Ectodermal cell (in vitro differentiated cells): ENCODE measurements around the gene ROR1.
"Not testable (repeated sequence)": the region's sequence is repeated elsewhere in the genome, so short reads cannot be mapped to it uniquely, and the experiment has no call there.

ENCODE experiments used
- H3K27ac ChIP-seq: 2 replicates; pipeline ENCODE4 v1.7.0; 2013; ENCODE audit warnings: mild to moderate bottlenecking, low read depth, low read length; ENCODE audit not compliant: insufficient read depth, poor library complexity, severe bottlenecking
- H3K27me3 ChIP-seq: 2 replicates; pipeline ENCODE4 v1.7.0; 2013; ENCODE audit warnings: mild to moderate bottlenecking, low read length; ENCODE audit not compliant: insufficient read depth, control insufficient read depth, poor library complexity, severe bottlenecking
- H3K36me3 ChIP-seq: one replicate; pipeline ENCODE4 v1.7.0; 2013; ENCODE audit warnings: low read length; ENCODE audit not compliant: control insufficient read depth, insufficient read depth
- H3K4me1 ChIP-seq: one replicate; pipeline ENCODE4 v1.7.0; 2013; ENCODE audit warnings: low read length; ENCODE audit not compliant: control insufficient read depth, insufficient read depth
- H3K4me3 ChIP-seq: 2 replicates; pipeline ENCODE4 v1.7.0; 2013; ENCODE audit warnings: low read depth, low read length, control low read depth; ENCODE audit not compliant: insufficient read depth
- H3K9me3 ChIP-seq: 2 replicates; pipeline ENCODE4 v1.7.0; 2013; ENCODE audit warnings: mild to moderate bottlenecking, low read length, moderate library complexity; ENCODE audit not compliant: control insufficient read depth
- WGBS, 2 experiments: methylation state at CpG; one replicate each; pipeline ENCODE4 v1.1.7; 2013; ENCODE audit warnings: missing lambda C conversion rate in 2 of 2; 5-methylcytosine and 5-hydroxymethylcytosine counted together

ROR1 gene

DNA sequence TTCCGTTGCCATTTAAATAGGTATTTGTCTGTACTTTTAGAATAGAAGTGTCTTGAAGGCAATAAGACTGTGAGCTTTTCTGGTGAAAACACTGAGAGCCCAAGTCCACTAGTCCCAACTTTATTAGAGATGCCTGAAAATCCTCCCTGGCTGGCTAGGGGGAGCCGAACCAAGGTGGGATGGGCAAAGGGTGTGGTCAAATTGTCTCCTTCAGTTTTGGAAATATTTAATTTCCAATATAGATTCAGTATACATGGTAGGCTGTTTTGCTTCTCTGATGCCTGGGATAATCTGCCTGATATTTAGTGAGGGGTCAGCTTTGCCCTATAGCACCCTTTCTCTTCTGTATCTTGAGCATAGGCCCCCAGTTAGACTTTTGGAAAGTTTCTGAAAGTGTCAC, 3.5 kb downstream of the ROR1 start:
- Histone ChIP-seq H3K4me1 (peaks cover 66% of the 10 kb centered on the region), H3K9me3 (no peaks in the 10 kb centered on the region), H3K36me3 (no peaks in the 10 kb centered on the region), H3K4me3 (peak overlapping the region; percentile 90), H3K27me3 (no peaks in the 10 kb centered on the region), H3K27ac (no peak overlapping the region)
- WGBS, 2 experiments = 47 to 53% methylated on average over 1 to 2 of the region's 2 CpGs

DNA sequence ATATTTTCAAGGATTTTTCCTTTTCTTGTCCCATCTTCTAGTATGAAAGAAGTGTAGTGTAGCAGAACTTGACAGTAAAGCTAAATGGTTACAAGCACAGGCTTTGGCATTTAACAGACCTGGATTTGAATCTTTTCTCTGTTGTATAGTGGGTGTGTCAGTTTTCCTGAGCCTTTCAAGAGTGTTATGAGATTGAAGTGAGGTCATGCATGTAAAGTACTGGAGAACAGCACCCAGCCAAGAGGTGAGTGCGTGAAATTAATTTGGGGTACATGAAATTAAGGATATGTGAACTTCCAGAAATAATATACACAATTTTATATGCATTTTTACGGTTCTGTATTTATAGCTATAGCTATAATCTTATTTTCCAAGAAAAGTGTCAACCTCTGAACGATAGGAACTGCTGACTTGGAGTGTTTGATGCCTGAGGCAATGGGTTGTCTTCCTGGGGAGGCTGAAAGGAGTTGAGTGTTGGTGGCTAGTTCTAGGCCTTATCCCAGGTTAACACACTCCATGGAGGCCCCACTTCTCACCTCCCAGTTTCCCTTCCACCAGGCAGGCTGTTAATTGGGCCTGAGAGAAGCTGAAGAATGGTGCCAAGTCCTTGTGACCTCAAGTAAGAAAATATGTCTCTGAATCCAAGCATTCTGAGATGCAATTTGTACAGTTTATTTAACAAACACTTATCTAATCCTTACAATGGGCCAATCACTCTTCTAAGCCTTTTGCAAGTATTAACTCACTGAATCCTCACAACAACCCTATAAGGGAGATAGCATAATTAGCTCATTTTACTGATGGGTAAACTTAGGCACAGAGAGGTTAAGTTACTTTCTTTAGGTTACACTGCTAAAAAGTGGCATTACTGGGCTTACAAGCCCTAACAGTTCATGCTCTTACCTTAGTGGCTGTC, 4.4 kb downstream of the ROR1 start:
- no peaks in the 10 kb centered on the region for H3K36me3 ChIP-seq
- no peaks in the 10 kb centered on the region for H3K9me3 ChIP-seq
- no peaks in the 10 kb centered on the region for H3K27me3 ChIP-seq
- H3K27ac ChIP-seq = no peak overlapping the region
- 63 to 81% methylated on average over 1 to 3 of the region's 3 CpGs for WGBS, 2 experiments
- H3K4me1 ChIP-seq = peaks cover 68% of the 10 kb centered on the region
- H3K4me3 ChIP-seq = no peak overlapping the region

DNA sequence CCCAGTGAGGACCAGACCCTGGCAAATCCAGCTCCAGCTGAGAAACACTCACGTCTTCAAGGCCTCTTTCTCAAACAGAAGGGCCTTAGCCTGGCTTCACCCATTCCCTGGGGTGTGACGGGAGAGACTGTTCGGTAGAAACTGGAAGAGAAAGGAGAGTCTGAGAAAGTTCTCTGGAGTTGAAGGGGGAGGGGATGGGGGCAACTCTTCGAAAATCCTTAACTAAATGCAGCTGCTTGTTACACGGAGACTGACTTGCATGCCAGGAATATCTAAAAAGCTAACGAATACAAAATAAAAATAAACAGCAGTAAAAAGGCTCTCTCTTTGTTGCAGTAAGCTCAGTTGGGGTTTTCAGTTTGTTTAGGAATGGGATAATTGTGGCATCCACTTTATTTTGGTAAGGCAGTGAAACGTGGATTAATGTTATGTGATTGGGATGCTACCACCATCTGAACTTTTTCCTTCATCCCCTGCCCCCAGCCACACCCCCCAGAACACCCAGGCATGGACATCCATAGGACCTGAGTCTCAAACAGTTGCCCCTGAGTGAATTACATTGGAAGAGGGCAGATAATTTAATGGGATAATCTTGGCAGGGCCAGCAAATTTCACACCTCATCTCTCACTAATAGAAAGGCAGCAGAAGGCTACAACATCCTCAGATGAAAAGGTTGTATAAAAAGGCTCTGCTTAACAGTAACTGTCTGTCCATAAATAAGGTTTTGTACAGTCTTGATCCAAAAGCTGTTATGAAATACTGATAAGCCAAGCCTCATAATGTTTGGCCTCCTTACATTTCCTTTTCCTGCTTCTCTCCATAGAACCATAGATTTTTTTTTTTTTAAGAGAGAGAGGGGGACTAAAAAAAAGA, 5.8 kb downstream of the ROR1 start:
- peak overlapping the region; percentile 38 for H3K27ac ChIP-seq
- no peaks in the 10 kb centered on the region for H3K9me3 ChIP-seq
- H3K27me3 ChIP-seq = no peaks in the 10 kb centered on the region
- H3K4me1 ChIP-seq = peaks cover 79% of the 10 kb centered on the region
- 7 to 19% methylated on average over 6 to 7 of the region's 7 CpGs for WGBS, 2 experiments
- H3K36me3 ChIP-seq = no peaks in the 10 kb centered on the region
- no peak overlapping the region for H3K4me3 ChIP-seq

DNA sequence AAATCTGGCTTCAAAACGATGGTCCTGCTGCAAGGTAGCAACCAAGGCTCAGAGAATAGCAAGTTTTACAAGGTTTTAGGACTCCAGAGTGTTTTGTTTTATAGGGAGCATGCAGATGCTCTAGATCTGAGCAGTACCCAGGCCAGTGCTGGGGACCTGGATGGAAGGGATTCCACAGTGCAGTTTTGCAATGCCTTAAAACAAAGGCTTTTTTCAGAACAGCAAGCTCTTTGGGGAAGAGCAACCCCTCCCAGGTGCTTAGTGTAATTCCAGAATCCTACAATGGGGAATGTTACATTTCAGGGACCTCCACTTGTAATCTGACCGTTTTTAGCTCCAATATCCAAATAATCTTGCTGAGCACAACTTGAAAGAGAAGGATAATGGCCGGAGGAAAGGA, 6.7 kb downstream of the ROR1 start:
- Histone ChIP-seq H3K9me3 (no peaks in the 10 kb centered on the region), H3K4me3 (no peak overlapping the region), H3K36me3 (no peaks in the 10 kb centered on the region), H3K27ac (peak overlapping the region; percentile 53), H3K4me1 (peaks cover 82% of the 10 kb centered on the region), H3K27me3 (no peaks in the 10 kb centered on the region)
- WGBS, 2 experiments = 10 to 14% methylated on average over 3 of the region's 3 CpGs

DNA sequence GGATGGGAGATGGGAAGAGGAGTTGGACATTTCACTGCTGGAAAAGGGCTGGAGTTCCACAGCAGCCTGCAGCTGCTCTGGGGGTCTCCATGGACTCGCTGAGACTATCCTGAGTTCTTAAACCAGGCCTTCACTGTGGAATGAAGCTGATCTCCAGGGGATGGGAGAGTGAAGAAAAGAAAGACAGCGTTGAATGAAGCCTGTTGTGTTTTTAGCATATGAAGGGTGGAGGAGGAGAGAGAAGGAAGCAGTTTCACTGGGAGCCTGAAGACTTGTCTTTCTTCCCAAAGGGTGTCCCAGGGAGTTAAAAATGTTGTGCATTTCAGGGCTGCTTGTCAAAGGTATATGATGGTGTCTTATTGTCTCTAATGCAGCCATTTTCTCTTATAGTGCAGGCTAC, 9.2 kb downstream of the ROR1 start:
- Histone ChIP-seq H3K4me1 (peaks cover 80% of the 10 kb centered on the region), H3K4me3 (no peak overlapping the region), H3K27ac (peak overlapping the region; percentile 69), H3K27me3 (no peaks in the 10 kb centered on the region), H3K9me3 (no peaks in the 10 kb centered on the region), H3K36me3 (no peaks in the 10 kb centered on the region)
- WGBS, 2 experiments = 4 to 6% methylated on average over 2 of the region's 2 CpGs

DNA sequence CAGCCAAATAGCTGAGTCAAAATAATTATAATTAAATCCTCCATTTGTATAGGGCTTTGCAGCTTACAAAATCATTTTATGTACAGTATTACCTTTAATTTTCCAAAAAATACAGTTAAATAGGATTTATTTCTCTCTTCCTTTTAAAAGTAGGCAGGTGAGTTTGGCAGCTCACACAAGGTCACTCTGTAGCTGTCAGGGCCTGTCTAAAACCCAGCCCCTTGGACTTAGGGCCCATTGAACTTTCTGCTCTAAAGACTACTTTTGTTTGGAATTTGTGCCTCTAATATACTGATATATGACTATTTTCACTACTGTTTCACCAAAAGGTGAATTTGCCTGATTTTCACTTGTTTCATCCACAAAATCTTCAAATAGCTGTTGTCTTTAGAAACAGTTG, 10.3 kb downstream of the ROR1 start:
- H3K4me1 ChIP-seq = peaks cover 77% of the 10 kb centered on the region
- no peaks in the 10 kb centered on the region for H3K9me3 ChIP-seq
- no peak overlapping the region for H3K4me3 ChIP-seq

DNA sequence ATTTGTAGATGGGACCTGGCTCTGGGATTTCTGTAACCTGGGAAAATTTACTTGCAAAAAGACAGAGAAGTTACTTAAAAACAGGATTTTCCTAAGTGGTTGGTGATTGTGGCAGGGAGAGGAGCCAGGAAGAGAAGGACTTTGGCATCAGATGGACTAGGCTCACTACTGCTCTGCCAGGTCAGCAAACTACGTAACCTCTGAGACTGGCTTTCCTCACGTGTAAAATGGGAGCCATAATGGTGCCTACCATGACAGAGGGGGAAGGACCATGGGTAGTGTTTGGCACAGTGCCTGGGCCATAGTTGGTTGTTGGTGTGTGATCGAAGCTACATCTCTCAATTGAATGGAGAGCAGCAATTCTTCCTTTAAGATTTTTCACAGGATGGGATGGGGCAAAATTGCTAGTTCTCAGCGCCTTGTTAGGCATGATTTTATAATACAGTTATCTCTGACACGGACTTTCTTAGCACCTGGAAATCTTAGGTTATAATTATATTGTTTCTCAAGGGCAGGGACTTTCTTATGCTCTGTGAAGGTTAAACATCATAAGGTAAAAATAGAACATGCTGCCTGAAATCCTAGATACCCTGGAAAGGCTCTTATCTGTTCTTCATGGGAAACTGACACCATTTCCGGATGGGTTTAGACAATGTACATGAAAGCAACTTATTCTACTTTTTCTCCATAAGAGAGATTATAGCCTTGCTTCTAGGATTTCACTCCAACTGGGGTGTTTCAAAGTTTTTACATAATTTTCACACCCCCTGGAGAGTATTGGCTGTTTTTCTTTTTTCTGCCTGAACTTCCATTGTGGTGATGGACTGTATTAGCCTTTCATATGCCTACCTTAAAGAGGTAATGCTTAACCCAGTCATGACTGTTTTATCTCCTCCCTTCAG, 10.9 kb downstream of the ROR1 start:
- 89 to 91% methylated on average over 6 of the region's 6 CpGs for WGBS, 2 experiments
- Histone ChIP-seq H3K27ac (no peak overlapping the region), H3K4me1 (peaks cover 77% of the 10 kb centered on the region)

More for the DNA sequence above, 10.3 kb downstream of the ROR1 start:
- H3K27ac ChIP-seq = no peak overlapping the region
- no peaks in the 10 kb centered on the region for H3K27me3 ChIP-seq
- no peaks in the 10 kb centered on the region for H3K36me3 ChIP-seq

DNA sequence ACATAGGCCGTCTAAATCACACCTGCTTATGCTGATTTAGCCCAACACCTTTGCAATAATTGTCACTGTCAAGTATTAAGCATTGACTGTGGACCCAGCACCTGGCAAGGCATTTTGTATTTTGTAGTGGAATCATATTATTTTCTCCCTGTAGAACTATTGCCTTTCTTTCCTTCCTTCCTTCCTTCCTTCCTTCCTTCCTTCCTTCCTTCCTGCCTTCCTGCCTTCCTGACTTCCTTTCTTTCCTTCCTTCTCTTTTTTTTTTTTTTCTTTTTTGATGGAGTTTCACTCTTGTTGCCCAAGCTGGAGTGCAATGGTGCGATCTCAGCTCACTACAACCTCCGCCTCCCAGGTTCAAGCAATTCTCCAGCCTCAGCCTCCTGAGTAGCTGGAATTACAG, 13.5 kb downstream of the ROR1 start:
- peaks cover 75% of the 10 kb centered on the region for H3K4me1 ChIP-seq
- peak overlapping the region; percentile 12 for H3K27ac ChIP-seq
- not testable (repeated sequence) for H3K4me3 ChIP-seq, H3K9me3 ChIP-seq, H3K27me3 ChIP-seq, H3K36me3 ChIP-seq
- 90 to 91% methylated on average over 3 of the region's 3 CpGs for WGBS, 2 experiments

More for the DNA sequence above, 10.9 kb downstream of the ROR1 start:
- Histone ChIP-seq H3K9me3 (no peaks in the 10 kb centered on the region), H3K4me3 (no peak overlapping the region), H3K36me3 (no peaks in the 10 kb centered on the region), H3K27me3 (no peaks in the 10 kb centered on the region)

DNA sequence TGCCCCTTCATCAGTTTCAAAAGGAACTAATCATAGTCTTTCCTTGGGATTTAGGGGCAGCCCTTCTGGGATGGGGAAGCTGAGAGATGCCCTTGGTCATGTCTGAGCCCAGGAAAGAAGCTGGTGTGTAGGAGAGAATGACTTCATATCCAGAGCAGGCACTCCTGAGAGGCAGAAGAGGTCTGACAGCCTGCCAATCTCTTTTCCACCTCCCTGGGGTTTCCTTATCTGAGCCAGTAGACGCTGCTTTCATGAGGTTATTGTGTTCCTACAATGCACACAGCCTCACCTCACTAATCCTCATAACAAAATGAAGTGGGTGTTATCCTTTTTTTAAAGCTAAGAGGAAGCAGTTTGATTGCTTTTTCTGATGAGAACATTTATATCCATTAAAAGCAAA, 14.1 kb downstream of the ROR1 start:
- H3K4me1 ChIP-seq = peaks cover 75% of the 10 kb centered on the region
- H3K9me3 ChIP-seq = no peaks in the 10 kb centered on the region
- no peaks in the 10 kb centered on the region for H3K27me3 ChIP-seq
- H3K27ac ChIP-seq = peak overlapping the region; percentile 12
- H3K36me3 ChIP-seq = no peaks in the 10 kb centered on the region
- 0% methylated on average over 1 of the region's 1 CpG for WGBS, 2 experiments
- no peak overlapping the region for H3K4me3 ChIP-seq
